NCI-H187 (cell line): ENCODE measurements around the gene GPR135.
"Not testable (repeated sequence)": the region's sequence is repeated elsewhere in the genome, so short reads cannot be mapped to it uniquely, and the experiment has no call there.

Experiments used
- DNase-seq, 2 experiments: peaks; one replicate each; lab custom pipeline; 2025; lab: John Stamatoyannopoulos, UW

GPR135 gene

GRCh38 chr14:59474172-59474571, 9.0 kb upstream of the GPR135 start:
- DNase-seq, result no peak

- peak; percentile 51 to 57 for DNase-seq
Measured at GRCh38 chr14:59464486-59465315, 479 bp downstream of the GPR135 start.

- no peak for DNase-seq
Measured at GRCh38 chr14:59463787-59464485, 1.2 kb downstream of the GPR135 start.

- DNase-seq, result no peak
Measured at GRCh38 chr14:59461891-59462290, 3.3 kb downstream of the GPR135 start.

- DNase-seq, result no peak
Measured at GRCh38 chr14:59460378-59460777, 4.8 kb downstream of the GPR135 start.

- no peak for DNase-seq
Measured at GRCh38 chr14:59458486-59458885, 6.7 kb downstream of the GPR135 start.

- no peak for DNase-seq
Measured at GRCh38 chr14:59455411-59455810, 9.8 kb downstream of the GPR135 start.

GRCh38 chr14:59454139-59454538, 11.0 kb downstream of the GPR135 start:
- no peak for DNase-seq

- DNase-seq, result no peak
Measured at GRCh38 chr14:59451849-59452248, 13.3 kb downstream of the GPR135 start.

GRCh38 chr14:59450716-59451115, 14.5 kb downstream of the GPR135 start:
- no peak for DNase-seq

- not testable (repeated sequence) for DNase-seq
Measured at GRCh38 chr14:59448673-59449072, 16.5 kb downstream of the GPR135 start.

GRCh38 chr14:59439256-59439965, 25.8 kb downstream of the GPR135 start:
- no peak for DNase-seq

- DNase-seq, result no peak
Measured at GRCh38 chr14:59438195-59438647, 27.0 kb downstream of the GPR135 start.

- DNase-seq, result no peak
Measured at GRCh38 chr14:59435987-59436386, 29.2 kb downstream of the GPR135 start.

- DNase-seq, result no peak
Measured at GRCh38 chr14:59435101-59435500, 30.1 kb downstream of the GPR135 start.

- DNase-seq, result no peak
Measured at GRCh38 chr14:59429790-59430189, 35.4 kb downstream of the GPR135 start.

- no peak for DNase-seq
Measured at GRCh38 chr14:59428581-59429012, 36.6 kb downstream of the GPR135 start.

GRCh38 chr14:59427653-59428580, 37.3 kb downstream of the GPR135 start:
- DNase-seq, result peak in 1 of 2 experiments; percentile 35

GRCh38 chr14:59425322-59425935, 39.8 kb downstream of the GPR135 start:
- no peak for DNase-seq

- no peak for DNase-seq
Measured at GRCh38 chr14:59424341-59425071, 40.7 kb downstream of the GPR135 start.
